Fibroblast of lung (primary cell): ENCODE data around the gene RNF186.

ENCODE experiments used
- EZH2 ChIP-seq: IDR thresholded peaks from 2 replicates; pipeline ENCODE4 v1.5.1; 2012; ENCODE audit warnings: low read length, control low read depth, mild to moderate bottlenecking; ENCODE audit errors: missing control alignments
- TF ChIP-seq, protein P1 (sequence below), 2 donors: IDR thresholded peaks in 1 of 2; conservative IDR thresholded peaks in 1 of 2; 1 replicate in 1 of 2; 2 replicates in 1 of 2; pipeline ENCODE4 v1.5.1; 2011 to 2012; ENCODE audit warnings: low read length in 2 of 2, control low read depth in 1 of 2, inconsistent platforms in 1 of 2, low read depth in 1 of 2, mild to moderate bottlenecking in 1 of 2

DNA sequence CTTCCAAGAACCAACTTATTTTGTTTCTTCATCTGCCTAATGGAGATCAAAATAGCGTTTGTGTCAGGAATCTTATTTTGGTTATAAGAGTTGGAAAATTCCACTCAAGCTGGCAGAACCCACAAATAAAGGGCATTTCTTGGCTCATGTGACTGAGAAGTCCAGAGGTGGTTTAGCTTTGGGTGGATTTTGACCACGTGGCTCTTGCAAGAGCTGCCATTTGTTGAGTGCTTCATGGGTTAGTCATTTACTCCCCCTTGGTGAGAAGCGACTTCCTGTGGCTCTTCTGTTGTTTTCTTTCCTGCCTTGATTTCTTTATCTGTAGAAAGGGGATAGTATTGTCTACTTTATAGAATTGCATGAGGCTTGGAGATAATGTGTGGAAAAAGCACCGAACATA is 9.5 kb upstream of the RNF186 start:
- TF ChIP-seq, protein P1, sequence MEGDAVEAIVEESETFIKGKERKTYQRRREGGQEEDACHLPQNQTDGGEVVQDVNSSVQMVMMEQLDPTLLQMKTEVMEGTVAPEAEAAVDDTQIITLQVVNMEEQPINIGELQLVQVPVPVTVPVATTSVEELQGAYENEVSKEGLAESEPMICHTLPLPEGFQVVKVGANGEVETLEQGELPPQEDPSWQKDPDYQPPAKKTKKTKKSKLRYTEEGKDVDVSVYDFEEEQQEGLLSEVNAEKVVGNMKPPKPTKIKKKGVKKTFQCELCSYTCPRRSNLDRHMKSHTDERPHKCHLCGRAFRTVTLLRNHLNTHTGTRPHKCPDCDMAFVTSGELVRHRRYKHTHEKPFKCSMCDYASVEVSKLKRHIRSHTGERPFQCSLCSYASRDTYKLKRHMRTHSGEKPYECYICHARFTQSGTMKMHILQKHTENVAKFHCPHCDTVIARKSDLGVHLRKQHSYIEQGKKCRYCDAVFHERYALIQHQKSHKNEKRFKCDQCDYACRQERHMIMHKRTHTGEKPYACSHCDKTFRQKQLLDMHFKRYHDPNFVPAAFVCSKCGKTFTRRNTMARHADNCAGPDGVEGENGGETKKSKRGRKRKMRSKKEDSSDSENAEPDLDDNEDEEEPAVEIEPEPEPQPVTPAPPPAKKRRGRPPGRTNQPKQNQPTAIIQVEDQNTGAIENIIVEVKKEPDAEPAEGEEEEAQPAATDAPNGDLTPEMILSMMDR (conservative IDR thresholded peaks at IDR 0.05 in 1 of 2, IDR thresholded peaks at IDR 0.05 in 1 of 2; ENCODE audit: low read depth in 1 of 2, low read length in 2 of 2): no peak
- no peak for TF ChIP-seq EZH2
